ENCODE results near the gene C19orf38. TPM values are rescaled to one million over a fixed set of nuclear protein-coding genes. Genes with fewer than 3 reads are reported as not detected.

C19orf38 gene
- total RNA-seq, 4 donors from 2014 or later = 20.6 TPM; not detected in 3

DNA sequence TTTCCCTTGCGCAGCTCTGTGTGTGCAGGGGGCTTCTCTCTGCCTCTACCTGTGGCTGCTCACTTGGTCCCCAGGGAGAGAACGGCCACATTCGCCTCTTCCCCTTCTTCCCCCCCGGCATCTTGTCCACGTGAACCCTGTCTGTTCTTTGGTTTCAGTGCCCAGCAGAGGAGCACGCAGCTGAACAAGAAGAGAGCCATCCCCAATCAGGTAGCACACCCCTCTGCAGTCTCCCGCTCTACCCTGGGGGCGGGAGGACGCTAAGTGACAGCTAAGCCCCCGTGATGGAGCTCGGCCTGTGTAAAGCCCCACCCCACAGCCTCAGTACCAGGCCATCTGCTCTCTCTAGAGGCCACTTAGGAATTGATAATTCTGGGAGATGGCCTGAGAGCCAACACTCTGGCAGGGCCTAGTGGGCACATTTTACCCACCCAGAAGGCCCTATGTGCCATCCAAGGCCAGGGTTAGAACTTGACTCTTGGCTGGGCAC lies 42.4 kb upstream of the C19orf38 start:
- no peaks in the 10 kb centered on the region for H3K9me3 ChIP-seq
- no peak overlapping the region for H3K27ac ChIP-seq
- no peaks in the 10 kb centered on the region for H3K27me3 ChIP-seq
- H3K36me3 ChIP-seq = peaks cover 0 to 97% (median 0%) of the 10 kb centered on the region in 3 donors
- H3K4me1 ChIP-seq = no peaks in the 10 kb centered on the region
- DNase-seq = no peak
- TF ChIP-seq, protein P1, sequence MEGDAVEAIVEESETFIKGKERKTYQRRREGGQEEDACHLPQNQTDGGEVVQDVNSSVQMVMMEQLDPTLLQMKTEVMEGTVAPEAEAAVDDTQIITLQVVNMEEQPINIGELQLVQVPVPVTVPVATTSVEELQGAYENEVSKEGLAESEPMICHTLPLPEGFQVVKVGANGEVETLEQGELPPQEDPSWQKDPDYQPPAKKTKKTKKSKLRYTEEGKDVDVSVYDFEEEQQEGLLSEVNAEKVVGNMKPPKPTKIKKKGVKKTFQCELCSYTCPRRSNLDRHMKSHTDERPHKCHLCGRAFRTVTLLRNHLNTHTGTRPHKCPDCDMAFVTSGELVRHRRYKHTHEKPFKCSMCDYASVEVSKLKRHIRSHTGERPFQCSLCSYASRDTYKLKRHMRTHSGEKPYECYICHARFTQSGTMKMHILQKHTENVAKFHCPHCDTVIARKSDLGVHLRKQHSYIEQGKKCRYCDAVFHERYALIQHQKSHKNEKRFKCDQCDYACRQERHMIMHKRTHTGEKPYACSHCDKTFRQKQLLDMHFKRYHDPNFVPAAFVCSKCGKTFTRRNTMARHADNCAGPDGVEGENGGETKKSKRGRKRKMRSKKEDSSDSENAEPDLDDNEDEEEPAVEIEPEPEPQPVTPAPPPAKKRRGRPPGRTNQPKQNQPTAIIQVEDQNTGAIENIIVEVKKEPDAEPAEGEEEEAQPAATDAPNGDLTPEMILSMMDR (IDR thresholded peaks at IDR 0.05) = no peak
- no peak for TF ChIP-seq POLR2A (IDR thresholded peaks at IDR 0.05)
- H3K4me3 ChIP-seq = no peak overlapping the region

DNA sequence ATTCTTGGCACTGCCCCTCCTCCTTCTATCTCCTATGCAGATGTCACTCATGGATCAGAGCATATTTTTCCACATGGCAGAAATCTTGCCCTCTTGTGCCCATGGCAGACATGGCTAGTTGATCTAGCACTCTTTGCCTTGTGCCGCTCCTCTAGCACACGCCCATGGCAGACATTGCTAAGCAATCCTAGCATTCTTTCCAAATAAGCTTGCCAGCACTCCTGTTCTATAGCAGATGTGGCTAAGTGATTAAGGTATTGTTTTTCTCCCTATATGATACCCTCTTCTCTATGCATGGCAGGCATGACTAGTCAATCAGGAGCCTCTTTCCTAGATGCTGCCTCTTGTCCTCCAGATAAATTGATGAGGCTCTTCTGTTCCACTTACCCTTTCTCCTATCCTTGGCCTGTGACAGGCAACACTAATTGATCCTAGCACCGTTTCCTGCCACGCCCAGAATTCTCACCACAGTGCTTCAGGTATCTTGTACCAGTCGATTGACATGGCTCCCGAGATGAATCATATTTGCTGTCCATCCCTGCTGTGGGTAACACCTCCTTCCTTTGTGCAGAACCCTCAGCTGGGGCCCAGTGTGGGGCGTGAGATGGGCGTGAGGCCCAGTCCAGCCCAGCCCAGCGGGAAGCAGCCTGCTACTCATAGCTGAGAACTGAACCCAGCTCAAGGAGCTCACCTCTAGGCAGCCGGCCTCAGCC lies 39.1 kb upstream of the C19orf38 start:
- Histone ChIP-seq H3K27ac (peak overlapping the region in 1 of 4 donors; percentile 5), H3K4me1 (no peaks in the 10 kb centered on the region), H3K36me3 (peaks cover 0 to 100% (median 0%) of the 10 kb centered on the region in 3 donors), H3K27me3 (no peaks in the 10 kb centered on the region), H3K9me3 (no peaks in the 10 kb centered on the region), H3K4me3 (no peak overlapping the region)
- peak in 1 of 3 donors; percentile 59 for DNase-seq
- no peak for TF ChIP-seq POLR2A (IDR thresholded peaks at IDR 0.05)
- TF ChIP-seq, protein P1 (IDR thresholded peaks at IDR 0.05) = no peak

DNA sequence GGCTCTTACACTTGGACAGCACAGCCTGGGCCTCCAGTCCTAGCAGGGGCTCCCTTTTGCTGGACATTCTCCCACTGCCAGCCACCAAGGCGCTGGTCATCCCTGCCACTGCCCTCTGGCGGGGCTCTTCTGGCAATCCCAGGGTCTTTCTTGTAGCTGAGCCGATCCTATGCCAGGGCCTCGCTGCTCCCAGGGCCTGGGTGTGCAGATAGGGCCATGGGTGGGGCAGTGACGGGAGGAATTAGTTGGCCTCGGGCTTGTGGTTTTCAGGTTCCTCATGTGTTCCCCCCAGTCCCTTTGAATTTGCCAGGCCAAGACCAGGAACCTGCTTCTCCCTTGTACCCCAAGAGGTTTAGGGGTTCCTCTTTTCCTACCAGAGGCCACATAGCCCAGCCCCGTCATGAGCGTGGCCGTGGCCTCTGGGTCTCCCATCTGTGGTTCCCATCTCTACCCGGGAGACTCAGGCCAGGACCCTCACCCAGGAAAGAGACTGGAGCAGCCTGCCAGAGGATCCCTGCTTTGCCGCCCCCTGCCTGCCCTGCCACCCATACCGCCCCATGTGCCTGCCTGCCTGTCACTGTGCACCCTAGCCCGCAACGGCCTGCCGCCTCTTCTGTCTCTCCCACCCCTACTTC lies 38.4 kb upstream of the C19orf38 start:
- peaks cover 0 to 98% (median 0%) of the 10 kb centered on the region in 3 donors for H3K36me3 ChIP-seq
- H3K4me3 ChIP-seq = no peak overlapping the region
- H3K9me3 ChIP-seq = no peaks in the 10 kb centered on the region
- H3K4me1 ChIP-seq = no peaks in the 10 kb centered on the region
- TF ChIP-seq, protein P1 (IDR thresholded peaks at IDR 0.05) = no peak
- no peak for TF ChIP-seq POLR2A (IDR thresholded peaks at IDR 0.05)
- peak overlapping the region in 1 of 4 donors; percentile 5 for H3K27ac ChIP-seq
- no peaks in the 10 kb centered on the region for H3K27me3 ChIP-seq
- DNase-seq = no peak

DNA sequence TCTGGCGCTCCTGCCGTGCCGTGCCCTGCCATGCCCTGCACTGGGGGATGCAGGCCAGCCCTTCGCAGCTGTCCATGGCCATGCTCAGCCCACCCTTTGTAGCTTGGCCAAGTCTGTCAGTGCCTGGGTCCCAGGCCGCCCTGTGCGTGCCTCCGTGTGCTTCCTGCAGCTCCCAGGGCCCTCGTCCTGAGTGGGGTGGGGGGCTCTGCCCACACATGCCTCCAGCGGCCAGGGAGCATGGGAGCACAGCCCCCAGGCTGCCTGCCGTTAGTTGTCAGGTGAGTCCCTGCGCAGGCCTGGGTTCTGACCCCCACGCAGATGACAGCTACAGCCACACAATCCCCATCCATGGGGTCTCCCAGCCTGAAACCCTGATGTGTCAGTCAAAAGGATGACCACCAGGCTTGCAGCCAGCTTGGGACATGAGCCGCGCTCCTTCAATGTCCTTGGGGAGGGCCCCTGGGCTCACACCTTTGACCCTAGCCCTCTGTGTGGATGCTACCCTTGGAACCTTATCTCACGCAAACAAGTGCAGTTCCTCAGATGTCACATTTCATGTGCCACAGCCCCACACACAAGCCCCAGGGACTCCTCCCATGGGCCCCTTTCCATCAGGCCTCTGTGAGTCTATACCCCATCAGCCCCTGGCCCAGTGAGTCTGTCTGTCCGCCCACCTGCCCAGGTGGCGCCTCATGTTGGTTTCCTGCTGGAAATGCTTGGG lies 36.7 kb upstream of the C19orf38 start:
- H3K27me3 ChIP-seq = no peaks in the 10 kb centered on the region
- H3K4me3 ChIP-seq = no peak overlapping the region
- H3K36me3 ChIP-seq = peaks cover 0 to 98% (median 0%) of the 10 kb centered on the region in 3 donors
- no peaks in the 10 kb centered on the region for H3K4me1 ChIP-seq
- no peaks in the 10 kb centered on the region for H3K9me3 ChIP-seq
- no peak overlapping the region for H3K27ac ChIP-seq
- DNase-seq = no peak
- TF ChIP-seq, protein P1 (IDR thresholded peaks at IDR 0.05) = no peak
- TF ChIP-seq POLR2A (IDR thresholded peaks at IDR 0.05) = no peak

DNA sequence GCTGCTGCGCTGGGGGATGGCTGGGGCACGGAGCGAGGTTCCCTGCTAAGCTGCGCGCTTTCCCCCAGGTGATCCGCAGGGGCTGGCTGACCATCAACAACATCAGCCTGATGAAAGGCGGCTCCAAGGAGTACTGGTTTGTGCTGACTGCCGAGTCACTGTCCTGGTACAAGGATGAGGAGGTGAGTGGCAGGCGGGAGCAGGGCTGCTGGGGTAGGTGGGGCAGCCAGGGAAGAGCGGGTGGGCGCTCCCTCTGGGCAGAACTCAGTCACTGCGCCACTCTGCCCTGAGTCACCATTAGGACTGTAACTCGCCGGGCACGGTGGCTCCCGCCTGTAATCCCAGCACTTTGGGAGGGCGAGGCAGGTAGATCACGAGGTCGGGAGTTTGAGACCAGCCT lies 36.0 kb upstream of the C19orf38 start:
- H3K4me3 ChIP-seq = no peak overlapping the region
- no peak overlapping the region for H3K27ac ChIP-seq
- no peaks in the 10 kb centered on the region for H3K27me3 ChIP-seq
- TF ChIP-seq, protein P1 (IDR thresholded peaks at IDR 0.05) = no peak
- no peak for TF ChIP-seq POLR2A (IDR thresholded peaks at IDR 0.05)
- DNase-seq = no peak
- H3K9me3 ChIP-seq = no peaks in the 10 kb centered on the region
- peaks cover 0 to 98% (median 0%) of the 10 kb centered on the region in 3 donors for H3K36me3 ChIP-seq
- H3K4me1 ChIP-seq = no peaks in the 10 kb centered on the region

All from Peyer's patch (tissue), 4 donors.